HepG2 (cell line): Measurements from ENCODE around the gene IZUMO2. TPM values are rescaled to one million over a fixed set of nuclear protein-coding genes. Genes with fewer than 3 reads are reported as not detected.

ENCODE experiments used
- ATF1 ChIP-seq: IDR thresholded peaks from 2 replicates; pipeline ENCODE4 v1.6.1; 2016; ENCODE audit warnings: mild to moderate bottlenecking, control low read depth
- ATF7 ChIP-seq, 2 experiments: fragments of 450-650 bp in 1 of 2; sonication (generic) in 1 of 2; formaldehyde crosslinking in 1 of 2; IDR thresholded peaks; 2 replicates each; pipeline versions ENCODE4 v1.4.0 to v1.6.1; 2016 to 2020; ENCODE audit warnings: antibody characterized with exemption in 1 of 2, mild to moderate bottlenecking in 1 of 2, missing genetic modification reagents in 1 of 2
- CAMTA2 ChIP-seq: sonication (generic); formaldehyde crosslinking; IDR thresholded peaks from 2 replicates; pipeline ENCODE4 v1.4.0; 2020; ENCODE audit warnings: mild to moderate bottlenecking, missing genetic modification reagents, borderline replicate concordance
- CSRNP2 ChIP-seq: sonication (generic); formaldehyde crosslinking; conservative IDR thresholded peaks from 2 replicates; pipeline ENCODE4 v1.8.0; 2022; ENCODE audit warnings: low read depth, missing genetic modification reagents
- GLI4 ChIP-seq: sonication (generic); formaldehyde crosslinking; IDR thresholded peaks from 2 replicates; pipeline ENCODE4 v1.5.1; 2020; ENCODE audit warnings: missing genetic modification reagents, mild to moderate bottlenecking, moderate library complexity, borderline replicate concordance
- HBP1 ChIP-seq: IDR thresholded peaks from 2 replicates; pipeline ENCODE4 v1.6.1; 2016; ENCODE audit warnings: low read depth, control low read depth
- HNF4G ChIP-seq, 2 experiments: sonication (generic) in 1 of 2; formaldehyde crosslinking in 1 of 2; IDR thresholded peaks; 2 replicates each; pipeline versions ENCODE4 v1.4.0 to v1.6.1; 2011 to 2020; ENCODE audit warnings: borderline replicate concordance in 2 of 2, low read depth in 2 of 2, mild to moderate bottlenecking in 2 of 2, low read length in 1 of 2, missing genetic modification reagents in 1 of 2, moderate library complexity in 1 of 2
- HNRNPLL ChIP-seq: fragments of 200-400 bp; formaldehyde crosslinking; IDR thresholded peaks from 2 replicates; pipeline ENCODE4 v1.6.1; 2017; ENCODE audit warnings: mild to moderate bottlenecking, low read depth, low read length; ENCODE audit not compliant: poor library complexity, severe bottlenecking
- IKZF4 ChIP-seq: sonication (generic); formaldehyde crosslinking; IDR thresholded peaks from 2 replicates; pipeline ENCODE4 v1.5.1; 2020; ENCODE audit warnings: borderline replicate concordance, mild to moderate bottlenecking, low read depth, missing genetic modification reagents; ENCODE audit errors: not compliant biosample characterization
- IRF2 ChIP-seq: IDR thresholded peaks from 2 replicates; pipeline ENCODE4 v1.6.1; 2018; ENCODE audit warnings: missing genetic modification reagents, missing compliant biosample characterization
- LRRFIP1 ChIP-seq: sonication (generic); formaldehyde crosslinking; conservative IDR thresholded peaks from 2 replicates; pipeline ENCODE4 v1.4.0; 2020; ENCODE audit warnings: missing genetic modification reagents
- MIER3 ChIP-seq: IDR thresholded peaks from 2 replicates; pipeline ENCODE4 v1.6.1; 2016; ENCODE audit warnings: missing compliant biosample characterization, borderline replicate concordance
- MNT ChIP-seq: fragments of 450-650 bp; IDR thresholded peaks from 2 replicates; pipeline ENCODE4 v1.6.1; 2016
- MYPOP ChIP-seq: sonication (generic); formaldehyde crosslinking; IDR thresholded peaks from 2 replicates; pipeline ENCODE4 v1.8.1; 2023; ENCODE audit warnings: mild to moderate bottlenecking, moderate library complexity, missing genetic modification reagents
- NFRKB ChIP-seq: fragments of 450-650 bp; IDR thresholded peaks from 2 replicates; pipeline ENCODE4 v1.6.1; 2017
- PPARG ChIP-seq: conservative IDR thresholded peaks from 2 replicates; pipeline ENCODE4 v1.6.1; 2016; ENCODE audit warnings: missing biosample characterization, missing genetic modification reagents
- RFX5 ChIP-seq: IDR thresholded peaks from 2 replicates; pipeline ENCODE4 v1.6.1; 2011; ENCODE audit warnings: low read depth, low read length, improper control_type of control experiment
- YEATS2 ChIP-seq: sonication (generic); formaldehyde crosslinking; IDR thresholded peaks from 2 replicates; pipeline ENCODE4 v1.4.0; 2020; ENCODE audit warnings: missing genetic modification reagents, borderline replicate concordance
- ZNF225 ChIP-seq: sonication (generic); formaldehyde crosslinking; IDR thresholded peaks from 2 replicates; pipeline ENCODE4 v1.4.0; 2020; ENCODE audit warnings: mild to moderate bottlenecking, missing genetic modification reagents
- ZNF792 ChIP-seq: IDR thresholded peaks from 2 replicates; pipeline ENCODE4 v1.6.1; 2016
- polyA plus RNA-seq, 8 experiments: library from polyadenylated mRNA; depleted of rRNA in 3 of 8; stranded (reverse) in 7 of 8; unstranded in 1 of 8; fragments of >200 nt; fragmentation: Illumina TruSeq in 4 of 8; extraction: Trizol in 4 of 8; gene quantifications; 2 replicates each; pipeline versions ENCODE4 v1.2.1 to v1.2.3, GENCODE V29; 2011 to 2016; ENCODE audit warnings: low read depth in 4 of 8, missing spikeins in 1 of 8, mixed read lengths in 1 of 8; ENCODE audit not compliant: insufficient read depth in 1 of 8
- total RNA-seq, 5 experiments: library from RNA; depleted of rRNA; stranded (reverse); fragments of >200 nt; fragmentation: Illumina TruSeq; extraction: Trizol; gene quantifications; 2 replicates each; pipeline ENCODE4 v1.2.3, GENCODE V29; 2016; ENCODE audit warnings: low read depth in 1 of 5

IZUMO2 gene
- total and polyA plus RNA-seq, 2 of the 13 experiments (the other 11 are each of a cell fraction or from before 2014, with no cell fraction given): not detected

- no peak for TF ChIP-seq MNT
- no peak for TF ChIP-seq CSRNP2 (CRISPR knock-in tag)
- TF ChIP-seq ATF1: no peak
- TF ChIP-seq ZNF225 (CRISPR knock-in tag): no peak
- TF ChIP-seq PPARG (CRISPR knock-in tag): peak; percentile 83
- no peak for TF ChIP-seq LRRFIP1 (CRISPR knock-in tag)
- no peak for TF ChIP-seq NFRKB
- no peak for TF ChIP-seq IRF2
- TF ChIP-seq ZNF792 (CRISPR knock-in tag): no peak
- TF ChIP-seq ATF7 (IDR thresholded peaks at IDR 0.05): no peak
- TF ChIP-seq ATF7 (CRISPR knock-in tag; IDR thresholded peaks at IDR 0.05): 0 out of 2 replicates have a peak, but pooled peaks have one; percentile 27
- TF ChIP-seq CAMTA2: no peak
- no peak for TF ChIP-seq HBP1 (CRISPR knock-in tag)
- no peak for TF ChIP-seq MYPOP (CRISPR knock-in tag)
- TF ChIP-seq MIER3: no peak
- TF ChIP-seq HNRNPLL: peak; percentile 16
- TF ChIP-seq IKZF4 (CRISPR knock-in tag): no peak
- peak; percentile 64; the same call in 1 of the 2 replicates for TF ChIP-seq HNF4G (IDR thresholded peaks at IDR 0.05; ENCODE audit: borderline replicate concordance, low read depth, low read length)
- TF ChIP-seq HNF4G (CRISPR knock-in tag; IDR thresholded peaks at IDR 0.05; ENCODE audit: borderline replicate concordance, low read depth): peak; percentile 36; the same call in 1 of the 2 replicates
- no peak for TF ChIP-seq YEATS2 (CRISPR knock-in tag)
- no peak for TF ChIP-seq RFX5
- TF ChIP-seq GLI4 (CRISPR knock-in tag): no peak
Measured at GRCh38 chr19:50204811-50205675, 42.0 kb upstream of the IZUMO2 start (continued).
